K562 (cell line): Measurements from ENCODE around the gene STAM2. TPM values are rescaled to one million over a fixed set of nuclear protein-coding genes. Genes with fewer than 3 reads are reported as not detected.

Source experiments
- AFF1 ChIP-seq, 2 experiments: fragments of 450-650 bp; IDR thresholded peaks; 2 replicates each; pipeline ENCODE4 v1.6.1; 2018; ENCODE audit warnings: mild to moderate bottlenecking in 2 of 2, low read depth in 1 of 2; ENCODE audit not compliant: partially characterized antibody in 2 of 2
- ARID2 ChIP-seq: fragments of 450-650 bp; IDR thresholded peaks from 2 replicates; pipeline ENCODE4 v1.6.1; 2017; ENCODE audit warnings: antibody characterized with exemption, mild to moderate bottlenecking
- ARID3A ChIP-seq: IDR thresholded peaks from 2 replicates; pipeline ENCODE4 v1.6.1; 2012; ENCODE audit warnings: low read depth, low read length, improper control_type of control experiment, borderline replicate concordance
- BCL6 ChIP-seq: fragments of 250-450 bp; sonication (Bioruptor Pico); IDR thresholded peaks from 2 replicates; pipeline ENCODE4 v1.4.0; 2020
- CBX1 ChIP-seq: sonication (generic); IDR thresholded peaks from 2 replicates; pipeline ENCODE4 v1.6.1; 2016; ENCODE audit warnings: antibody characterized with exemption, low read depth, mild to moderate bottlenecking
- HDAC2 ChIP-seq: fragments of 450-650 bp; IDR thresholded peaks from 2 replicates; pipeline ENCODE4 v1.6.1; 2016; ENCODE audit warnings: mild to moderate bottlenecking
- IRF1 ChIP-seq: sonication (generic); formaldehyde crosslinking; IDR thresholded peaks from 2 replicates; pipeline ENCODE4 v1.8.0; 2022; ENCODE audit warnings: missing genetic modification reagents, mild to moderate bottlenecking, borderline replicate concordance
- MLLT1 ChIP-seq, 2 experiments: fragments of 450-650 bp; IDR thresholded peaks; 2 replicates each; pipeline ENCODE4 v1.6.1; 2016
- NFIC ChIP-seq: fragments of 450-650 bp; IDR thresholded peaks from 2 replicates; pipeline ENCODE4 v1.6.1; 2017; ENCODE audit warnings: mild to moderate bottlenecking, inconsistent platforms
- NFYB ChIP-seq: IDR thresholded peaks from 2 replicates; pipeline ENCODE4 v1.6.1; 2011; ENCODE audit warnings: mild to moderate bottlenecking, moderate library complexity; ENCODE audit not compliant: insufficient read length; ENCODE audit errors: extremely low read depth
- NKRF ChIP-seq: fragments of 450-650 bp; IDR thresholded peaks from 2 replicates; pipeline ENCODE4 v1.6.1; 2016; ENCODE audit warnings: borderline replicate concordance
- NR2F6 ChIP-seq: fragments of 450-650 bp; formaldehyde crosslinking; IDR thresholded peaks from 2 replicates; pipeline ENCODE4 v1.4.0; 2020; ENCODE audit warnings: mild to moderate bottlenecking
- PCBP1 ChIP-seq: fragments of 200-400 bp; formaldehyde crosslinking; IDR thresholded peaks from 2 replicates; pipeline ENCODE4 v1.6.1; 2018; ENCODE audit warnings: mild to moderate bottlenecking, low read depth, low read length; ENCODE audit not compliant: poor library complexity, severe bottlenecking
- SMARCA4 ChIP-seq: fragments of 450-650 bp; IDR thresholded peaks from 2 replicates; pipeline ENCODE4 v1.6.1; 2016
- SNIP1 ChIP-seq: fragments of 450-650 bp; IDR thresholded peaks from 2 replicates; pipeline ENCODE4 v1.7.1; 2017; ENCODE audit warnings: low read depth, mild to moderate bottlenecking
- ZBTB12 ChIP-seq: fragments of 250-450 bp; sonication (Bioruptor Pico); IDR thresholded peaks from 2 replicates; pipeline ENCODE4 v1.4.0; 2020
- ZFP30 ChIP-seq: fragments of 250-450 bp; sonication (Bioruptor Pico); IDR thresholded peaks from 2 replicates; pipeline ENCODE4 v1.8.0; 2022; ENCODE audit warnings: moderate library complexity, mild to moderate bottlenecking, inconsistent platforms, borderline replicate concordance
- ZNF12 ChIP-seq: sonication (generic); formaldehyde crosslinking; IDR thresholded peaks from 2 replicates; pipeline ENCODE4 v1.4.0; 2020; ENCODE audit warnings: mild to moderate bottlenecking, missing genetic modification reagents
- polyA plus RNA-seq, 8 experiments: library from polyadenylated mRNA; depleted of rRNA in 4 of 8; stranded (reverse) in 5 of 8; unstranded in 3 of 8; fragments of >200 nt; fragmentation: Nextera tagmentation in 2 of 8; fragmentation: Illumina TruSeq in 1 of 8; extraction: Ambion mirVana in 2 of 8; extraction: Trizol in 1 of 8; gene quantifications; 2 replicates each; pipeline versions ENCODE4 v1.2.1 to v1.2.3, GENCODE V29; 2011 to 2014; ENCODE audit warnings: inconsistent platforms in 1 of 8, missing spikeins in 1 of 8
- total RNA-seq, 7 experiments: library from RNA; depleted of rRNA in 6 of 7; stranded (reverse); fragments of >200 nt in 6 of 7; fragmentation: Illumina TruSeq in 2 of 7; extraction: Trizol in 2 of 7; gene quantifications; 2 replicates each; pipeline versions ENCODE4 v1.2.1 to v1.2.3, GENCODE V29; 2011 to 2021; ENCODE audit warnings: low replicate concordance in 1 of 7

Gene STAM2
- total and polyA plus RNA-seq, 9 of the 15 experiments (the other 6 are each of a cell fraction or from before 2014, with no cell fraction given) = 4.5 to 13.9 (median 8.7) TPM

DNA sequence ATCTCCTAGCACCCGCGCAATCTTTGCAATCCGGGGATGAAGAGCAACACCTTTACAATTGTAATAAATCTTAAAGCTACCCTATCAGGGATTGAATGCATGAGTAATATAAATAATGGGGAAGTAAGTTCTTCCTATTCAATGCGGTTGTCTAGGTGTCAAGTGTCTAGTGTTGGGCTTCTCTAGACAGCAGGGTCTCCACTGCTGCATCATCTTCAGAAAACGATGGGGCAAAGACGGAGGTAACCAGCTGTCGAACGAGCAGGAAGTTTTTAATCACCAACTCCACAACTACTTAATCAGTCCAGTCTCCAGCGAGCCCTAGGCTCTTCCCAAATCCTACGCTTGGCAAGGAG, 573 bp downstream of the STAM2 start (continued):
- TF ChIP-seq NKRF (no peak), ARID3A (no peak), SMARCA4 (no peak; the same call in 1 of the 2 replicates), PCBP1 (no peak), MLLT1 (IDR thresholded peaks at IDR 0.05) (0 out of 4 replicates have a peak, but pooled peaks of 1 of the 2 experiments have one; percentile 22), NFYB (no peak), AFF1 (IDR thresholded peaks at IDR 0.05; ENCODE audit: low read depth in 1 of 2, partially characterized antibody in 2 of 2) (peak; percentile 10 to 30), ZNF12 (CRISPR knock-in tag) (no peak), NR2F6 (CRISPR knock-in tag) (no peak), CBX1 (no peak), HDAC2 (0 out of 2 replicates have a peak, but pooled peaks have one; percentile 46), NFIC (no peak; the same call in 1 of the 2 replicates), ZBTB12 (CRISPR knock-in tag) (no peak), IRF1 (0 out of 2 replicates have a peak, but pooled peaks have one; percentile 15), SNIP1 (no peak), ZFP30 (CRISPR knock-in tag) (no peak), ARID2 (peak; percentile 53; the same call in 1 of the 2 replicates), BCL6 (CRISPR knock-in tag) (no peak)
